Keratinocyte (primary cell): ENCODE results near the gene AIG1. TPM values are rescaled to one million over a fixed set of nuclear protein-coding genes. Genes with fewer than 3 reads are reported as not detected.

Experiments used
- DNase-seq: peaks from one replicate; pipeline ENCODE4 v3.0.0-alpha.2; 2011; ENCODE audit warnings: low read depth, missing footprints, low spot score
- FAIRE-seq: peaks from 2 replicates; lab custom pipeline; 2011; peaks lifted over from hg19 to GRCh38; lab: Jason Lieb, UNC
- H2AFZ ChIP-seq: 2 replicates; pipeline ENCODE4 v1.6.0; 2012; ENCODE audit warnings: low read length, control low read depth, inconsistent platforms; ENCODE audit not compliant: control insufficient read depth
- H3K27ac ChIP-seq: 2 replicates; pipeline ENCODE4 v1.5.1; 2011; ENCODE audit warnings: low read length; ENCODE audit not compliant: control insufficient read depth, insufficient read depth
- H3K27me3 ChIP-seq: 3 replicates; pipeline ENCODE4 v1.6.0; 2011; ENCODE audit warnings: low read length; ENCODE audit not compliant: control insufficient read depth, insufficient read depth; ENCODE audit errors: extremely low read depth
- H3K36me3 ChIP-seq, 2 experiments: 2 replicates in 1 of 2; 3 replicates in 1 of 2; pipeline ENCODE4 v1.5.1; 2011; ENCODE audit warnings: low read length in 2 of 2, mild to moderate bottlenecking in 1 of 2; ENCODE audit not compliant: control insufficient read depth in 2 of 2, insufficient read depth in 2 of 2; ENCODE audit errors: extremely low read depth in 1 of 2
- H3K4me1 ChIP-seq: 3 replicates; pipeline ENCODE4 v1.5.1; 2011; ENCODE audit warnings: low read length; ENCODE audit not compliant: control insufficient read depth, insufficient read depth; ENCODE audit errors: extremely low read depth
- H3K4me2 ChIP-seq: 3 replicates; pipeline ENCODE4 v1.6.0; 2011; ENCODE audit warnings: low read depth, low read length; ENCODE audit not compliant: control insufficient read depth, insufficient read depth; ENCODE audit errors: extremely low read depth
- H3K4me3 ChIP-seq, 3 experiments: fragments of 200-600 bp in 1 of 3; sonication (generic) in 1 of 3; 2 replicates in 2 of 3; 3 replicates in 1 of 3; pipeline ENCODE4 v1.5.1; 2011 to 2016; ENCODE audit warnings: low read length in 3 of 3, mild to moderate bottlenecking in 3 of 3, control low read depth in 2 of 3, inconsistent platforms in 1 of 3, low read depth in 1 of 3, mixed read lengths in 1 of 3, mixed run types in 1 of 3, moderate library complexity in 1 of 3; ENCODE audit not compliant: control insufficient read depth in 2 of 3, insufficient read depth in 2 of 3; ENCODE audit errors: extremely low read depth in 1 of 3
- H3K79me2 ChIP-seq: 2 replicates; pipeline ENCODE4 v1.6.0; 2012; ENCODE audit warnings: low read length; ENCODE audit not compliant: control insufficient read depth, insufficient read depth
- H3K9ac ChIP-seq: 3 replicates; pipeline ENCODE4 v1.6.0; 2011; ENCODE audit warnings: low read length; ENCODE audit not compliant: control insufficient read depth, insufficient read depth; ENCODE audit errors: extremely low read depth
- H3K9me1 ChIP-seq: 3 replicates; pipeline ENCODE4 v1.6.0; 2011; ENCODE audit warnings: low read length; ENCODE audit not compliant: control insufficient read depth, insufficient read depth; ENCODE audit errors: extremely low read depth
- H3K9me3 ChIP-seq: 2 replicates; pipeline ENCODE4 v1.5.1; 2012; ENCODE audit warnings: low read depth, low read length; ENCODE audit not compliant: control insufficient read depth
- H4K20me1 ChIP-seq: 3 replicates; pipeline ENCODE4 v1.6.0; 2011; ENCODE audit warnings: low read length; ENCODE audit not compliant: control insufficient read depth, insufficient read depth; ENCODE audit errors: extremely low read depth
- CTCF ChIP-seq, 3 experiments: IDR thresholded peaks in 1 of 3; conservative IDR thresholded peaks in 1 of 3; optimal IDR thresholded peaks in 1 of 3; 2 replicates in 2 of 3; 3 replicates in 1 of 3; pipeline versions ENCODE3 to v1.5.1; 2011; ENCODE audit warnings: low read length in 3 of 3, mild to moderate bottlenecking in 3 of 3, moderate library complexity in 2 of 3, control low read depth in 1 of 3, inconsistent platforms in 1 of 3; ENCODE audit not compliant: insufficient read depth in 2 of 3; ENCODE audit errors: extremely low read depth in 1 of 3
- EZH2 ChIP-seq: IDR thresholded peaks from one replicate; pipeline ENCODE4 v1.6.1; 2012; ENCODE audit warnings: inconsistent platforms, mild to moderate bottlenecking, low read length, moderate library complexity
- dilution Hi-C: fragments of 300-500 bp; cut with MboI; formaldehyde crosslinking; loops from one replicate; pipeline ENCODE4 v1.7.0; 2020; ENCODE audit warnings: low sequenced_read_pairs; ENCODE audit not compliant: extremely low pct_ligation_motif_present
- polyA plus RNA-seq, 5 experiments: library from polyadenylated mRNA; depleted of rRNA in 3 of 5; stranded (reverse) in 3 of 5; stranded (forward) in 1 of 5; unstranded in 1 of 5; fragments of >200 nt; gene quantifications; 1 replicate in 1 of 5; 2 replicates in 3 of 5; 3 replicates in 1 of 5; pipeline versions ENCODE4 v1.2.1 to v1.2.3, GENCODE V29; 2011 to 2012; ENCODE audit warnings: missing spikeins in 2 of 5, low read depth in 1 of 5, low replicate concordance in 1 of 5

AIG1 gene
- polyA plus RNA-seq, 1 donor (not counting 4 experiments of a cell fraction or from before 2014, with no cell fraction given) = 77.1 TPM

GRCh38 chr6:143197377-143197776, 136.7 kb downstream of the AIG1 start:
- Histone ChIP-seq H3K4me1 (peaks cover 5% of the 10 kb centered on the region), H3K27ac (no peak overlapping the region), H3K9ac (no peak overlapping the region), H2AFZ (no peak overlapping the region), H3K4me3 (no peak overlapping the region), H3K27me3 (no peaks in the 10 kb centered on the region), H3K4me2 (no peak overlapping the region), H3K9me3 (no peaks in the 10 kb centered on the region), H3K9me1 (no peaks in the 10 kb centered on the region), H3K79me2 (no peaks in the 10 kb centered on the region), H4K20me1 (no peaks in the 10 kb centered on the region), H3K36me3 (no peaks in the 10 kb centered on the region)
- DNase-seq (no peak), FAIRE-seq (peak; percentile 26)
- dilution Hi-C loops = no loop called here
- no peak for TF ChIP-seq CTCF (optimal IDR thresholded peaks at IDR 0.05 in 1 of 3, IDR thresholded peaks at IDR 0.05 in 1 of 3, conservative IDR thresholded peaks at IDR 0.05 in 1 of 3; ENCODE audit: extremely low read depth in 1 of 3, insufficient read depth in 2 of 3, low read length in 3 of 3)
- TF ChIP-seq EZH2 = no peak

DNA sequence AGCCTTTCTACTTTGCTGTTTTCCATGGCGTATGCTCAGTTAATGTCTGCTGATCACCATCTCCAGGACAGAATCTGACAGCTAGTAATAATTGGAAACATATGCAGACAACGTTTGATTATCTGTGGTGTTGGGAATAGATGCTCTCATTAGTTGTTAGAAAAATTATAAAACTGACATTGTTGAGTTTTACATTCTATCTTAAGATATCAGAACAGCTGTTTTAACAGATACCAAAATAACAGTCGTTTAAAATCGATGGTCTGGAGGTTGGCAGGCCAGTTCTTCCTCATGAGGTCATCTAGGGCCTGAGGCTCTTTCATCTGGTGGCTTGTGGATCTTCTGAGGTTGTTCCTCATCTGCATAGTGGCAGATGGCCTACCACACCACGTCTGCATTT, 137.6 kb downstream of the AIG1 start:
- no peak overlapping the region for H3K9ac ChIP-seq
- H3K27ac ChIP-seq = no peak overlapping the region
- H2AFZ ChIP-seq = no peak overlapping the region
- no peak overlapping the region for H3K4me3 ChIP-seq
- H3K36me3 ChIP-seq = no peaks in the 10 kb centered on the region
- no peaks in the 10 kb centered on the region for H3K9me3 ChIP-seq
- no peak overlapping the region for H3K4me2 ChIP-seq
- no peaks in the 10 kb centered on the region for H3K27me3 ChIP-seq
- no peak for TF ChIP-seq CTCF (optimal IDR thresholded peaks at IDR 0.05 in 1 of 3, IDR thresholded peaks at IDR 0.05 in 1 of 3, conservative IDR thresholded peaks at IDR 0.05 in 1 of 3; ENCODE audit: extremely low read depth in 1 of 3, insufficient read depth in 2 of 3, low read length in 3 of 3)
- TF ChIP-seq EZH2 = no peak
- H3K9me1 ChIP-seq = no peaks in the 10 kb centered on the region
- FAIRE-seq (no peak), DNase-seq (no peak)
- no peaks in the 10 kb centered on the region for H3K79me2 ChIP-seq
- dilution Hi-C loops = no loop called here
- H4K20me1 ChIP-seq = no peaks in the 10 kb centered on the region
- H3K4me1 ChIP-seq = no peaks in the 10 kb centered on the region
